Measurements from ENCODE around the gene CUTA.
"Not testable (repeated sequence)": the region's sequence is repeated elsewhere in the genome, so short reads cannot be mapped to it uniquely, and the experiment has no call there.

The CUTA gene

GRCh38 chr6:33399881-33400280 lies 18.0 kb downstream of the CUTA start:
- not testable (repeated sequence) for DNase-seq

- not testable (repeated sequence) for DNase-seq
Measured at GRCh38 chr6:33398601-33399000, 19.3 kb downstream of the CUTA start.

- DNase-seq: no peak
Measured at GRCh38 chr6:33397541-33397940, 20.4 kb downstream of the CUTA start.

GRCh38 chr6:33392979-33393378 lies 24.9 kb downstream of the CUTA start:
- no peak for DNase-seq

- no peak for DNase-seq
Measured at GRCh38 chr6:33392595-33392948, 25.3 kb downstream of the CUTA start.

DNA sequence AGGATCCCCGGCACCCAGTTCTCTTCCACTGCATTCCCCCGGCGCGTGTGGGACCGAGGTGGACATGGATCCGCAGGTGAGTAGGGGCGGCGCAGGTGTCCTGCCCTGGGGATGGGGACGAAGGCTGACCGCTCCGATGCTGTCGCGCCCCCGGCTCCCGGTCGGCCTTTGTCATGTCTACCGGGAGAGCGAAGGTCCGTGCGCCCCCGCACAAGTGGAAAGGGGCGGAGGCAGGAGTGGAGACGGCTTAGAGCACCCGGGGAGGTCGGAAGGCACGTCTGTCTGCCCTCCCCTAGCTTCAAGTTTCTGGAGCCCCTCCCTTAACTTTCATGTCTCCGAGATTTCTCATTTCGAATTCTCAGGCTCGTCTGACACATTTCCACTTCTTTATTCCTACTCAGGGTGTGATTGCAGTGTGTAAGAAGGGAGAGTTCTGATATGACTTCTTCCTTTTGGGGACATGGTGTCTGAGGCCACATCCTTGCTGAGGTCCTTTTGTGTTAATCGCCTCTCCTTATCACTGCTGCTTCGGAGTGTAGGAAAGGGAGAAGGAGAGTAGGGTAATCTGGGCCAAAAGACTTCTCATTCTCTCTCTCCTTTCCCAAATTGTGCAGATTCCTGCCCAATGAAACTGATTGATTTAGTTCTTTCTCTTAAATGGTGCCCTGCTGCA lies 25.8 kb downstream of the CUTA start:
- no peak for DNase-seq

DNA sequence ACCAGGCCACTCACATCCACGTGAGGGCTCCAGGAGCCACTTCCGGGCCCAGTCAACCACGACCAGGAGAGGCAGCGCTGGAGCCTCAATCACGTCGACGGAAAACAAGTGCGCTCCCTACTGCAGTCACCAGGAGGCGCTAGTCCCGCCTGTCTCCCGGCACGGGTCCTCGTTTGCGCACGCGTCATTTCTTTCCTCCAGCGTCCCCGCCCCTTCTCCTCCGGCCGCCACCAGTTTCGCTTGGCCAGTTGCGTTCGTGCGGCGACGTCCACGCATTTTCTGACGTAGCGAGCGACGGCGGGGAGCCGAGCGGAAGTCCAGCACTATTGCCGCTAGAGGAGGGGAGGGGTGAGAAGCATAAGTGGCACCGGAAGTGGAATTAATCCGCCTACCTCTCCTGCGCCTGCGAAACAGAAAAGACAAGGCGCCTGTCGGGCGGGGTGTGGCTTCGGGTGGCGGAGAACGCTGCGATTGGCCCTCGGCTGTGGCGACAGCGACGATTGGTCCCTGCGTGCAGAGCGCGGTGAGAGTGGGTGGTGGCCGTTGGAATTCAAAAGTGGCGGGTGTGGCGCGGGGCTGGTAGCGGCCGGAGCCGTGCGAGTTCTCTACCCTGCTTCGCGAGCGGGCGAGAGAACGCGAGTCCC lies 26.5 kb downstream of the CUTA start, which contains the start of gene KIFC1:
Gene KIFC1 (plus strand): TSS at position 546 of the 644 bp plus-strand sequence. CDS start 163 bp downstream, outside the sequence.
- peak; percentile 100 for DNase-seq

DNA sequence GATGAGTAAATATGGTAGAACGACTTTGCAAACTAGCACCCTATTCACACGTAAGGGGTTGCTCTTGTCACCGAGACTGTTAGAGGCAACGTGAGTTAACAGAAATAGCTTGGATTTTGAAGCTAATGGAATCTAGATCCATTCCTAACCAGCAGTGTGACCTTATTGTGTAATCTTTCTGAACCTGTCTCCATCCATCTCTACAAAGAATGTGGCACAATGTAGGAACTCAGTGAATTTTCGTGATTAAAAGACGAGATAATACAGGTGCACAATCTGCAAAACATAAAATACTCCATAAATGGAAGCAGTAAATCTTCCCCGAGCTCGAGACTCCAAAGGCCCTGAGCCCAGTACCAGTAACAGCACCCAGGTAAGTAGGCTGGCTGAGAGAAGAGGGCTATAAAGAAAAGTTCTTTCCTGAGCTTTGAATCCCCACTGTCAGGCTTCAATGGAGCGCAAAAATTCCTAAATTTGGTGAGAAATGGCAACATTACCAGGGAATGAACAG lies 27.1 kb downstream of the CUTA start:
- DNase-seq: no peak

DNA sequence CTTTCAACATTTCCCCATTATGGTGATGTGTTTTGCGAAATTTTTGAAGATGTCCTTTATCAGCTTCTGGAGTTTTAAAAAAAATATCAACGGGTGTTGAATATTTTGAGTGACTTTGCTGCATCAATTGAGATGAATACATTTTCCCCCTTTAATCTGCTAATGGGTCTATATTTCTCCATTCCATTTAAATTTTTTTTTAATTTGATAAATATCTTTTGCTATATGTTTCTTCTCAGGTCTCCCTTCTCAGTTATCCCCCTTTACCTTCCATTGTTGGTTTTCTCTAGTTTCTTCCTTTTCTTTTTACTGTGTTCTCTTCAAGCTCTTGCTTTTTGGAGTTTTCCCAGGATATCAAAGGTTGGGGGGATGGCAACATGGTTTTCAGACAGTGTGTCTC lies 27.7 kb downstream of the CUTA start:
- DNase-seq: no peak

GRCh38 chr6:33384581-33385020 lies 33.3 kb downstream of the CUTA start:
- peak; percentile 66 for DNase-seq

- no peak for DNase-seq
Measured at GRCh38 chr6:33383427-33384185, 34.3 kb downstream of the CUTA start.

- DNase-seq: no peak
Measured at GRCh38 chr6:33380272-33380981, 37.5 kb downstream of the CUTA start.

DNA sequence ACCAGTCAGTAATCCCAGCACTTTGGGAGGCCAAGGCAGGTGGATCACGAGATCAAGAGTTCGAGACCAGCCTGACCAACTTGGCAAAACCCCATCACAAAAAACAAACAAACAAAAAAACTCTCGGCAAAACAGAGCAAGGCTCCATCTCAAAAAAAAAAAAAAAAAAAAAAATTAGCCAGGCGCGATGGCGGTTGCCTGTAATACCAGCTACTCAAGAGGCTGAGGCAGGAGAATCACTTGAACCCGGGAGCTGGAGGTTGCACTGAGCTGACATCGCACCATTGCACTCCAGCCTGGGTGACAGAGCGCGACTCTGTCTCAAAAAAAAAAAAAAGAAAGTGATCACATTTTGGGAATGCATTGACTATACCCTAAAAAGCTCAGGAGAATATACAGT lies 38.7 kb downstream of the CUTA start:
- not testable (repeated sequence) for DNase-seq

GRCh38 chr6:33377171-33377570 lies 40.7 kb downstream of the CUTA start:
- no peak for DNase-seq

DNA sequence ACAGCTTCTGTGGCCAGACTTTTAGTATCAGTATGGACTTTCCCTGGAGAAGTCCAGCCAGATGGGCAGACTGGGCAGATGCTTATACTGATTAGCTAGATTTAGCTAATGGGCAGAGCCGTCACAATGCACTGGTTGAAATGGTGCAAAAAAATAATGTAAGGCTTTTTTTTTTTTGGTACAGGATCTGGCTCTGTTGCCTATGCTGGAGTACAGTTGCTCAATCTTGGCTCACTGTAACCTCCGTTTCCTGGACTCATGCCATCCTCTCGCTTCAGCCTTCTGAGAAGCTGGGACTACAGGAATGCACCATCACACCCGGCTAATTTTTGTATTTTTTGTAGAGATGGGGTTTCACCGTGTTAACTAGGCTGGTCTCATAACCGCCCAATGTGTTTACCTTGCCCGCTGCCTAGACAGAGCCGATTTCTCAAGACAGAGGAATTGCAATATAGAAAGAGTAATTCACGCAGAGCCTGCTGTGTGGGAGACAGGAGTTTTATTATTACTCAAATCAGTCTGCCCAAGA lies 42.7 kb downstream of the CUTA start:
- no peak for DNase-seq

DNA sequence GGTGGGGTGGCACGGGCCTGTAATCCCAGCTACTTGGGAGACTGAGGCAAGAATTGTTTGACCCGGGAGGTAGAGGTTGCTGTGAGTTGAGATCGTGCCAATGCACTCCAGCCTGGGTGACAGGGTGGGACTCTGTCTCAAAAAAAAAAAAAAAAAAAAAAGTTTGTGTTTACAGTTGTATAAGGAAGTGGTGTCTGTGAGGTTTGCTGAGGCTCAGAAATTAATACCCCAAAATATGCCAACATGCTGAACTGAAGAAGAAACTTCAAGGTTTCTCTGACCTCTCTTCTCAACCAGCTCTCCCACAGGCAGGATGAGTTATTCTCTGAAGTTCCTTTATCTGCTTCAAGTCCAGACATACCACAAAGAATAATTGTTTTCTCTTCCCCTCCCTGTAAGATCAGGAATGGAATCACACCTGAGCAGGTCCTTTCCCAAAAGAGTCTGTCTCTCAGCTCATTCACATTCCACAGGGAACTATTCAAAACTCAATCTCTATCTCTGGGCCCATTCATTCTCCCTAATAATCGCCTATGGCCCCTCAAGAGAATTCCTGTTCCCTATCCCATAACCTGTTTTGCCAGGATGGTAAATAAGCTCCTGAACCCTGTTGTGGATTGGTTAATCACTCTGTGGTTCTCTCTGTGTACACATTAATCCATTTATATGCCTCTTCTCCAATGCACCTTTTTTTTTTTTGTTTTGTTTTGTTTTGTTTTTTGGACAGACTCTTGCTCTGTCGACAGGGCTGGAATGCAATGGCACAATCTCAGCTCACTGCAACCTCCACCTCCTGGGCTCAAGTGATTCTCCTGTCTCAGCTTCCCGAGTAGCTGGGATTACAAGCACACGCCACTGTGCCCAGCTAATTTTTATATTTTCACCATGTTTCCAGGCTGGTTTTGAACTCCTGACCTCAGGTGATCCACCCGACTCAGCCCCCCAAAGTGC lies 43.7 kb downstream of the CUTA start:
- DNase-seq: no peak

DNA sequence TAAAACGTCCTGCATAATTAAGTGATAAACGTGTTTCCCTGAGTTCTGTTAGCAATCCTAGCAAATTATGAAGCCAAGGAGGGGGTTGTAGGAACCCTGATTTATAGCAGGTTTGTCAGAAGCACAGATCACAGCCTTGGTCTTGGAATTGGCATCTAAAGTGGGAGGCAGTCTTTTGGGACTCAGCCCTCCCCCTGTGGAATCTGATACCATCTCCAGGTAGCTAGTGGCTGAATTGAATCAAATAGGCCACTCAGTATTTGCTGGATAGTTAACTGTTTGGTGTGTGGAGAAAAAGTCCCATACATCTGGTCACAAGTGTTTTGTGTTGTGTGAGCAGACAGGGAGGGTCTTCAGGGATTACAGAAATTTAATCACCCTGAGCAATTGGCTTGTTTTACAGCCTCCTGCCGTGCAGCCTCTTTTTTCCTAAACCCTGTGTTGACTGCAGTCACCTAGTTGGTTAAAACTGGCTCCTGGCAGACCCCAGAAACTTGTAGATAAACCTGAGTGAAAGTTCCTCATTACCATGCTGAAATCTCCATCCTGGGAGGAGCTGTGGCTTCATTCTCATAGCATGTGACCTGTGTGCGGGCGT lies 45.3 kb downstream of the CUTA start:
- DNase-seq: no peak

DNA sequence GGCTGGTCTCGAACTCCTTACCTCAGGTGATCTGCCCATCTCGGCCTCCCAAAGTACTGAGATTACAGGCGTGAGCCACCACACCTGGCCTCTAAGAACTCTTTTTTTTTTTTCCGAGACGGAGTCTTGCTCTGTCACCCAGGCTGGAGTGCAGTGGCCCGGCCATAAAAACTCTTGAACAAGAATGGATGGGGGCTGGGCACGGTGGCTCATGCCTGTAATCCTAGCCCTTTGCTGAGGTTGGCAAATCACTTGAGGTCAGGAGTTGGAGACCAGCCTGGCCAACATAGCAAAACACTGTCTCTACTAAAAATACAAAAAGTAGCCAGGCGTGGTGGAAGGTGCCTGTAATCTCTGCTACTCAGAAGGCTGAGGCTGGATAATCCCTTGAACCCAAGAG lies 46.0 kb downstream of the CUTA start:
- DNase-seq: not testable (repeated sequence)

DNA sequence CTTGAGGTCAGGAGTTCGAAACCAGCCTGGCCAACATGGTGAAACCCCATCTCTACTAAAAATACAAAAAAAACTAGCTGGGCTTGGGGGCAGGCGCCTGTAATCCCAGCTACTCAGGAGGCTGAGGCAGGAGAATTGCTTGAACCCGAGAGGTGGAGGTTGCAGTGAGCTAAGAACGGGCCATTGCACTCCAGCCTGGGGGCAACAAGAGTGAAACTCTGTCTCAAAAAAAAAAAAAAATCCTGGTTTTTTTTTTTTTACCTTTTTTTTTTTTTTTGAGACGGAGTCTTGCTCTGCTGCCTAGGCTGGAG lies 50.2 kb downstream of the CUTA start:
- DNase-seq: not testable (repeated sequence)

GRCh38 chr6:33367009-33367714 lies 50.7 kb downstream of the CUTA start:
- no peak for DNase-seq
